HEK293 (cell line): ENCODE data around the gene GLMP.

Source experiments
- CTCF ChIA-PET: fragments of 350-600 bp; formaldehyde crosslinking; extraction: SDS; loops from one replicate; lab custom pipeline; 2021; ENCODE audit warnings: antibody characterized with exemption; lab: Yijun Ruan, JAX
- POLR2A ChIA-PET: fragments of 300-600 bp; formaldehyde crosslinking; extraction: SDS; loops from one replicate; lab custom pipeline; 2020; ENCODE audit warnings: antibody characterized with exemption, inconsistent platforms; lab: Yijun Ruan, JAX
- H3K27ac ChIP-seq: fragments of 200-500 bp; sonication (Bioruptor generic); 2 replicates; pipeline ENCODE4 v1.5.1; 2014; ENCODE audit warnings: low read depth, low read length, control low read depth, inconsistent platforms; ENCODE audit errors: extremely low read depth
- H3K36me3 ChIP-seq, 2 experiments: fragments of 200-500 bp in 1 of 2; sonication (Bioruptor generic) in 1 of 2; 1 replicate in 1 of 2; 2 replicates in 1 of 2; pipeline ENCODE4 v1.5.1; 2014 to 2017; ENCODE audit warnings: inconsistent platforms in 2 of 2, low read length in 2 of 2; ENCODE audit not compliant: control insufficient read depth in 2 of 2, insufficient read depth in 1 of 2
- H3K4me1 ChIP-seq: fragments of 200-500 bp; sonication (Bioruptor generic); 2 replicates; pipeline ENCODE4 v1.5.1; 2014; ENCODE audit warnings: mild to moderate bottlenecking, low read length, inconsistent platforms; ENCODE audit not compliant: control insufficient read depth, insufficient read depth
- H3K4me3 ChIP-seq: 2 replicates; pipeline ENCODE4 v1.5.1; 2011; ENCODE audit warnings: low read depth, mild to moderate bottlenecking, control low read depth, low read length, moderate library complexity
- H3K9me3 ChIP-seq: fragments of 200-500 bp; sonication (Bioruptor generic); 2 replicates; pipeline ENCODE4 v1.5.1; 2014; ENCODE audit warnings: low read depth, low read length, inconsistent platforms; ENCODE audit not compliant: control insufficient read depth, insufficient read depth
- GFI1B ChIP-seq: fragments of 450-650 bp; formaldehyde crosslinking; IDR thresholded peaks from 2 replicates; pipeline ENCODE4 v1.5.1; 2016; ENCODE audit warnings: missing biosample characterization, missing genetic modification characterization
- KLF1 ChIP-seq: fragments of 450-650 bp; formaldehyde crosslinking; IDR thresholded peaks from 2 replicates; pipeline ENCODE4 v1.5.1; 2016; ENCODE audit warnings: missing biosample characterization, missing genetic modification characterization
- KLF9 ChIP-seq: fragments of 450-650 bp; formaldehyde crosslinking; IDR thresholded peaks from 2 replicates; pipeline ENCODE4 v1.5.1; 2016; ENCODE audit warnings: missing biosample characterization, missing genetic modification characterization, low read depth
- ZFP69B ChIP-seq: fragments of 450-650 bp; formaldehyde crosslinking; IDR thresholded peaks from 2 replicates; pipeline ENCODE4 v1.5.1; 2016; ENCODE audit warnings: missing biosample characterization, missing genetic modification characterization
- ZNF202 ChIP-seq: fragments of 450-650 bp; formaldehyde crosslinking; IDR thresholded peaks from 2 replicates; pipeline ENCODE4 v1.5.1; 2016; ENCODE audit warnings: missing biosample characterization, missing genetic modification characterization, borderline replicate concordance
- ZNF324 ChIP-seq: fragments of 450-650 bp; formaldehyde crosslinking; IDR thresholded peaks from 2 replicates; pipeline ENCODE4 v1.5.1; 2016; ENCODE audit warnings: missing biosample characterization, missing genetic modification characterization
- ZNF391 ChIP-seq: fragments of 450-650 bp; formaldehyde crosslinking; IDR thresholded peaks from 2 replicates; pipeline ENCODE4 v1.5.1; 2016; ENCODE audit warnings: low read depth, missing biosample characterization, missing genetic modification characterization, borderline replicate concordance
- ZNF423 ChIP-seq: fragments of 450-650 bp; formaldehyde crosslinking; IDR thresholded peaks from 2 replicates; pipeline ENCODE4 v1.5.1; 2016; ENCODE audit warnings: missing biosample characterization, missing genetic modification characterization
- ZNF433 ChIP-seq: fragments of 450-650 bp; formaldehyde crosslinking; IDR thresholded peaks from 2 replicates; pipeline ENCODE4 v1.5.1; 2016; ENCODE audit warnings: missing biosample characterization, missing genetic modification characterization, low read depth
- ZNF501 ChIP-seq: fragments of 450-650 bp; formaldehyde crosslinking; IDR thresholded peaks from 2 replicates; pipeline ENCODE4 v1.5.1; 2016; ENCODE audit warnings: missing biosample characterization, missing genetic modification characterization
- ZNF837 ChIP-seq: fragments of 450-650 bp; formaldehyde crosslinking; IDR thresholded peaks from 2 replicates; pipeline ENCODE4 v1.5.1; 2016; ENCODE audit warnings: missing biosample characterization, missing genetic modification characterization
- ZSCAN16 ChIP-seq: fragments of 450-650 bp; formaldehyde crosslinking; IDR thresholded peaks from 2 replicates; pipeline ENCODE4 v1.5.1; 2016; ENCODE audit warnings: missing biosample characterization, missing genetic modification characterization
- TF ChIP-seq, protein P1 (sequence below): fragments of 450-650 bp; formaldehyde crosslinking; IDR thresholded peaks from 2 replicates; pipeline ENCODE4 v1.5.1; 2016; ENCODE audit warnings: missing biosample characterization, missing genetic modification characterization
- TF ChIP-seq, protein P2 (sequence below): fragments of 450-650 bp; formaldehyde crosslinking; IDR thresholded peaks from 2 replicates; pipeline ENCODE4 v1.5.1; 2016; ENCODE audit warnings: missing biosample characterization, missing genetic modification characterization
- TF ChIP-seq, protein P3 (sequence below): fragments of 450-650 bp; formaldehyde crosslinking; IDR thresholded peaks from 2 replicates; pipeline ENCODE4 v1.5.1; 2016; ENCODE audit warnings: missing biosample characterization, missing genetic modification characterization, low read depth
- TF ChIP-seq, protein P4 (sequence below): fragments of 450-650 bp; formaldehyde crosslinking; IDR thresholded peaks from 2 replicates; pipeline ENCODE4 v1.5.1; 2017; ENCODE audit warnings: missing biosample characterization, missing genetic modification characterization
- TF ChIP-seq, protein P5 (sequence below): fragments of 450-650 bp; formaldehyde crosslinking; IDR thresholded peaks from 2 replicates; pipeline ENCODE4 v1.5.1; 2016; ENCODE audit warnings: missing biosample characterization, missing genetic modification characterization

Gene GLMP

DNA sequence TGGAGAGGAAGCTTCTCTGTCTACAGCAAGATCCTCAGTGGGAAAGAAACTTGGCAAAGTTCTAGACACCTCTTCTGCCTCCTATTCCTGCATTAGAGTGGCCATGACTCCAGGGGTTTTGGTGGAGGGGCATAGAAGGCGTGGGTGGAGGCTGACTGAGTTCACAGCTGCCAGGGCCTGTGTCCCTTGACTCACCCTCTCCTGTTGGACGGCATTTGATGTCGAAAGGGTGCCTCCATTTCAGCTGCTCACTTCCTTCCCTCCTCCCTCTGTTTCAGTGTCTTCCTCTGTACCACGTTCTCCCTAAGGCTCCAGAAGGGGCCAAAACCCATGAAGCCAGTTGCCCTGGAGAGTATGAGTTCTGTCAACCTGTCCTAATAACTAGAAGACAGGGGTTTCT is 10.7 kb downstream of the GLMP start (continued):
- TF ChIP-seq, protein P1, sequence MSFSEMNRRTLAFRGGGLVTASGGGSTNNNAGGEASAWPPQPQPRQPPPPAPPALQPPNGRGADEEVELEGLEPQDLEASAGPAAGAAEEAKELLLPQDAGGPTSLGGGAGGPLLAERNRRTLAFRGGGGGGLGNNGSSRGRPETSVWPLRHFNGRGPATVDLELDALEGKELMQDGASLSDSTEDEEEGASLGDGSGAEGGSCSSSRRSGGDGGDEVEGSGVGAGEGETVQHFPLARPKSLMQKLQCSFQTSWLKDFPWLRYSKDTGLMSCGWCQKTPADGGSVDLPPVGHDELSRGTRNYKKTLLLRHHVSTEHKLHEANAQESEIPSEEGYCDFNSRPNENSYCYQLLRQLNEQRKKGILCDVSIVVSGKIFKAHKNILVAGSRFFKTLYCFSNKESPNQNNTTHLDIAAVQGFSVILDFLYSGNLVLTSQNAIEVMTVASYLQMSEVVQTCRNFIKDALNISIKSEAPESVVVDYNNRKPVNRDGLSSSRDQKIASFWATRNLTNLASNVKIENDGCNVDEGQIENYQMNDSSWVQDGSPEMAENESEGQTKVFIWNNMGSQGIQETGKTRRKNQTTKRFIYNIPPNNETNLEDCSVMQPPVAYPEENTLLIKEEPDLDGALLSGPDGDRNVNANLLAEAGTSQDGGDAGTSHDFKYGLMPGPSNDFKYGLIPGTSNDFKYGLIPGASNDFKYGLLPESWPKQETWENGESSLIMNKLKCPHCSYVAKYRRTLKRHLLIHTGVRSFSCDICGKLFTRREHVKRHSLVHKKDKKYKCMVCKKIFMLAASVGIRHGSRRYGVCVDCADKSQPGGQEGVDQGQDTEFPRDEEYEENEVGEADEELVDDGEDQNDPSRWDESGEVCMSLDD (tag by site-specific recombination) = no peak
- no peak for TF ChIP-seq ZNF391 (tag by site-specific recombination)
- TF ChIP-seq ZNF202 (tag by site-specific recombination) = no peak
- no peak for TF ChIP-seq KLF9 (tag by site-specific recombination)
- TF ChIP-seq, protein P2, sequence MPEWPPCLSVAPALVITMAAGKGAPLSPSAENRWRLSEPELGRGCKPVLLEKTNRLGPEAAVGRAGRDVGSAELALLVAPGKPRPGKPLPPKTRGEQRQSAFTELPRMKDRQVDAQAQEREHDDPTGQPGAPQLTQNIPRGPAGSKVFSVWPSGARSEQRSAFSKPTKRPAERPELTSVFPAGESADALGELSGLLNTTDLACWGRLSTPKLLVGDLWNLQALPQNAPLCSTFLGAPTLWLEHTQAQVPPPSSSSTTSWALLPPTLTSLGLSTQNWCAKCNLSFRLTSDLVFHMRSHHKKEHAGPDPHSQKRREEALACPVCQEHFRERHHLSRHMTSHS (tag by site-specific recombination) = no peak
- no peak for TF ChIP-seq ZNF501
- TF ChIP-seq ZSCAN16 (tag by site-specific recombination) = no peak
- no peak for TF ChIP-seq GFI1B (tag by site-specific recombination)
- no peak for TF ChIP-seq ZNF423
- TF ChIP-seq ZNF324 (tag by site-specific recombination) = no peak
- TF ChIP-seq ZNF433 (tag by site-specific recombination) = no peak
- TF ChIP-seq, protein P3, sequence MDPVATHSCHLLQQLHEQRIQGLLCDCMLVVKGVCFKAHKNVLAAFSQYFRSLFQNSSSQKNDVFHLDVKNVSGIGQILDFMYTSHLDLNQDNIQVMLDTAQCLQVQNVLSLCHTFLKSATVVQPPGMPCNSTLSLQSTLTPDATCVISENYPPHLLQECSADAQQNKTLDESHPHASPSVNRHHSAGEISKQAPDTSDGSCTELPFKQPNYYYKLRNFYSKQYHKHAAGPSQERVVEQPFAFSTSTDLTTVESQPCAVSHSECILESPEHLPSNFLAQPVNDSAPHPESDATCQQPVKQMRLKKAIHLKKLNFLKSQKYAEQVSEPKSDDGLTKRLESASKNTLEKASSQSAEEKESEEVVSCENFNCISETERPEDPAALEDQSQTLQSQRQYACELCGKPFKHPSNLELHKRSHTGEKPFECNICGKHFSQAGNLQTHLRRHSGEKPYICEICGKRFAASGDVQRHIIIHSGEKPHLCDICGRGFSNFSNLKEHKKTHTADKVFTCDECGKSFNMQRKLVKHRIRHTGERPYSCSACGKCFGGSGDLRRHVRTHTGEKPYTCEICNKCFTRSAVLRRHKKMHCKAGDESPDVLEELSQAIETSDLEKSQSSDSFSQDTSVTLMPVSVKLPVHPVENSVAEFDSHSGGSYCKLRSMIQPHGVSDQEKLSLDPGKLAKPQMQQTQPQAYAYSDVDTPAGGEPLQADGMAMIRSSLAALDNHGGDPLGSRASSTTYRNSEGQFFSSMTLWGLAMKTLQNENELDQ (tag by site-specific recombination) = no peak
- TF ChIP-seq, protein P4, sequence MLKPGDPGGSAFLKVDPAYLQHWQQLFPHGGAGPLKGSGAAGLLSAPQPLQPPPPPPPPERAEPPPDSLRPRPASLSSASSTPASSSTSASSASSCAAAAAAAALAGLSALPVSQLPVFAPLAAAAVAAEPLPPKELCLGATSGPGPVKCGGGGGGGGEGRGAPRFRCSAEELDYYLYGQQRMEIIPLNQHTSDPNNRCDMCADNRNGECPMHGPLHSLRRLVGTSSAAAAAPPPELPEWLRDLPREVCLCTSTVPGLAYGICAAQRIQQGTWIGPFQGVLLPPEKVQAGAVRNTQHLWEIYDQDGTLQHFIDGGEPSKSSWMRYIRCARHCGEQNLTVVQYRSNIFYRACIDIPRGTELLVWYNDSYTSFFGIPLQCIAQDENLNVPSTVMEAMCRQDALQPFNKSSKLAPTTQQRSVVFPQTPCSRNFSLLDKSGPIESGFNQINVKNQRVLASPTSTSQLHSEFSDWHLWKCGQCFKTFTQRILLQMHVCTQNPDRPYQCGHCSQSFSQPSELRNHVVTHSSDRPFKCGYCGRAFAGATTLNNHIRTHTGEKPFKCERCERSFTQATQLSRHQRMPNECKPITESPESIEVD = no peak

DNA sequence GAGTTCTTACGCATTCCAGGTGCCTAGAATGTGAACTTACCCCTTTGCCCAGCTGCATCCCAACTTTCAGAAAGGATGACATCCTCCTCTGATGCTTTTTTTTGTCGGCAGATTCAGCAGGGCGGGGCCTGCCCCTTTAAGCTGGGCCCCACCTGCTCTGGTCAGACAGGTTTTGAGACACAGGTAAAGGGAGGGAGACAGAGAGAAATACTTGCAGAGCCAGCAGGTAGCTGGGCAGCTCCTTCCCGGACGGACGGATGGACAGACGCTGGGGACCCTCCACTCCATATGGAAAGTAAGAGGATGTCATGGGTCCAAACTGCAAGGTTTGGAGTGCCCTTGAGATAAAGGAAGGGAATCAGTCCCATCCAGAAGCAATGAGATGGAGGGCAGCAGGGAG is 11.4 kb downstream of the GLMP start, which contains the start of gene TMEM79:
Gene TMEM79, plus strand, starts transcription at position 214 of the 400 bp plus-strand sequence. CDS start 902 bp downstream, outside the sequence.
- TF ChIP-seq KLF1 (tag by site-specific recombination) = no peak
- TF ChIP-seq ZFP69B = peak; percentile 59; the same call in 1 of the 2 replicates
- TF ChIP-seq, protein P5, sequence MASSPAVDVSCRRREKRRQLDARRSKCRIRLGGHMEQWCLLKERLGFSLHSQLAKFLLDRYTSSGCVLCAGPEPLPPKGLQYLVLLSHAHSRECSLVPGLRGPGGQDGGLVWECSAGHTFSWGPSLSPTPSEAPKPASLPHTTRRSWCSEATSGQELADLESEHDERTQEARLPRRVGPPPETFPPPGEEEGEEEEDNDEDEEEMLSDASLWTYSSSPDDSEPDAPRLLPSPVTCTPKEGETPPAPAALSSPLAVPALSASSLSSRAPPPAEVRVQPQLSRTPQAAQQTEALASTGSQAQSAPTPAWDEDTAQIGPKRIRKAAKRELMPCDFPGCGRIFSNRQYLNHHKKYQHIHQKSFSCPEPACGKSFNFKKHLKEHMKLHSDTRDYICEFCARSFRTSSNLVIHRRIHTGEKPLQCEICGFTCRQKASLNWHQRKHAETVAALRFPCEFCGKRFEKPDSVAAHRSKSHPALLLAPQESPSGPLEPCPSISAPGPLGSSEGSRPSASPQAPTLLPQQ = peak; percentile 66
- no peak for TF ChIP-seq ZNF837 (tag by site-specific recombination)
- CTCF ChIA-PET = interaction anchor here (1.1 to 1.2 kb wide), 2 partner anchors 162 to 187 kb away, joined by 3 to 4 read pairs; no protein-coding TSS in a partner anchor
- Histone ChIP-seq H3K36me3 (peaks cover 4 to 45% of the 10 kb centered on the region in 2 experiments; a peak in 2 of 3 replicates), H3K27ac (peak within 1 kb of the TSS; percentile 67; the same call in 1 of the 2 replicates), H3K4me1 (peaks cover 4% of the 10 kb centered on the region; the same call in 1 of the 2 replicates), H3K4me3 (peak within 1 kb of the TSS; percentile 91), H3K9me3 (no peaks in the 10 kb centered on the region)
- POLR2A ChIA-PET = interaction anchor here (1.0 to 1.8 kb wide), 2 partner anchors 10 to 54 kb away, joined by 4 to 10 read pairs; partner anchors contain the start of genes CCT3 and TSACC
